ENCODE measurements around the gene ADSS1.

- TF ChIP-seq POLR2AphosphoS5 (IDR thresholded peaks at IDR 0.05; ENCODE audit: low read depth, low read length), result no peak
- TF ChIP-seq REST (IDR thresholded peaks at IDR 0.05; ENCODE audit: low read depth, low read length), result no peak
- no peak for TF ChIP-seq MAX (IDR thresholded peaks at IDR 0.05; ENCODE audit: low read depth)
- no peak for TF ChIP-seq CTCF (IDR thresholded peaks at IDR 0.05)
- TF ChIP-seq TAF1 (IDR thresholded peaks at IDR 0.05; ENCODE audit: borderline replicate concordance, low read depth, low read length), result no peak
- no peak for TF ChIP-seq MXI1 (IDR thresholded peaks at IDR 0.05; ENCODE audit: low read depth, low read length)
- TF ChIP-seq GABPA (IDR thresholded peaks at IDR 0.05; ENCODE audit: low read depth), result no peak
- TF ChIP-seq EP300 (IDR thresholded peaks at IDR 0.05; ENCODE audit: borderline replicate concordance in 1 of 2, low read depth in 1 of 2, low read length in 1 of 2), result no peak
- no peak for TF ChIP-seq TEAD4 (IDR thresholded peaks at IDR 0.05; ENCODE audit: borderline replicate concordance, insufficient read depth)
- TF ChIP-seq ZBTB33 (IDR thresholded peaks at IDR 0.05; ENCODE audit: borderline replicate concordance, low read depth), result no peak
- no peak for TF ChIP-seq EZH2phosphoT487 (IDR thresholded peaks at IDR 0.05; ENCODE audit: borderline replicate concordance, low read depth)
- TF ChIP-seq RAD21 (IDR thresholded peaks at IDR 0.05; ENCODE audit: low read length), result no peak
Observed at GRCh38 chr14:104683653-104684448, 40.2 kb upstream of the ADSS1 start.

Measured in SK-N-SH (cell line).